ENCODE results near the gene COL26A1.
A peak's percentile ranks its signal among the peaks of the same experiment; 100 is the strongest.
"Not testable (repeated sequence)": the region's sequence is repeated elsewhere in the genome, so short reads cannot be mapped to it uniquely, and the experiment has no call there.

Gene COL26A1

DNA sequence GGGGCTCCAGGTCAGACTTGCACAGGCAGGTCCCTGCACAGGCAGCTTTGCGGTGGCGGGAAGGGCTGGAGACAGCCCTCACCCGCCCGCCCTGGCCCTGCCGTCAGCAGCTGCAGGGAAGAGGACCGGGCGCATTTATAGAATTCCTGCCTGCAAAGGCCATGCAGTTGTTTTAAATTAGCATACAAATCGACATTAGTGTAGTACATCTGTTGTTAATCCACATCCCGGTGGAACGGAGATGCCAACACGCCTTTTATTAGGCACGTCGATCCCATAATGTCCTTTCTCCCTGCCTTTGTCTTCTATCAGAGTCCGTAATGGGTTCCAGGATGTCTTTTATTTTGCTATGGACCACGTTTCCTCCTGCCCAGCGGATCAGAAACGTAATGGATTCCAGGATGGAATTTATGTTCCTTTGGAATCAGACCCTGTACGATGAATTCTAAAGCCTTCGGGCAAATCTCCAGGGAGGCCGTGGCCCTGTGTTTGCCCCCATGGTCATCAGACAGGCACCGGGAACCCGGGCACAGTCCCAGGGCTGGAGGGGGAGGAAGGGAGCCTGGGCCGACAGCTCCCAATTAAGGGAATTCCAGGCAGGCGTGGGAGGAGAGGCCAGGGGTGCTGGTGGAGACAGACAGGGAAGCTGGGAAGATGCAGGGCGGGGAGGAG lies 123.9 kb downstream of the COL26A1 start:
- in situ Hi-C loops (cut with HindIII; ENCODE audit: low pct_unique_long_range_greater_than_20kb, low sequenced_read_pairs), result no loop called here
- DNase-seq (ENCODE audit: low read depth in 1 of 2, low spot score in 1 of 2), result peak in 1 of 2 experiments; percentile 40
- TF ChIP-seq JUND (IDR thresholded peaks at IDR 0.05; ENCODE audit: low read depth), result no peak

DNA sequence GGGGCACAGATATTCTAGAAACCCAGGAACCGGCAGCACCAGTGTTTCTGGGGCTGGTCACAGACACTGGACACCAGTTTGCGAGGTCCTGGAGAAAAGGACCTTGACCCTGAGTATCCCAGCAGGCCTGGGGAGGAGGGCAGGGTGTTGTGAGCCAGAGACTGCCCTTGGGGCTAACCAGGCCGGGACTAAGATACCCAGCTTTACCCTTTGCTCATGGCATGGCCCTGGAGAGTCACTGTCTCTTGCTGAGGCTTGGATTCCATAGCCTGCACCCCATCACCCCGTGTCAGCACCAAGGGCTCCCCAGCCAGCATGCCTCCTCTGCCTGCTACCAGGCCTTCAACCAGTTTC lies 124.4 kb downstream of the COL26A1 start:
- in situ Hi-C loops (cut with HindIII; ENCODE audit: low pct_unique_long_range_greater_than_20kb, low sequenced_read_pairs), result no loop called here
- TF ChIP-seq JUND (IDR thresholded peaks at IDR 0.05; ENCODE audit: low read depth), result no peak
- DNase-seq (ENCODE audit: low read depth in 1 of 2, low spot score in 1 of 2), result no peak

DNA sequence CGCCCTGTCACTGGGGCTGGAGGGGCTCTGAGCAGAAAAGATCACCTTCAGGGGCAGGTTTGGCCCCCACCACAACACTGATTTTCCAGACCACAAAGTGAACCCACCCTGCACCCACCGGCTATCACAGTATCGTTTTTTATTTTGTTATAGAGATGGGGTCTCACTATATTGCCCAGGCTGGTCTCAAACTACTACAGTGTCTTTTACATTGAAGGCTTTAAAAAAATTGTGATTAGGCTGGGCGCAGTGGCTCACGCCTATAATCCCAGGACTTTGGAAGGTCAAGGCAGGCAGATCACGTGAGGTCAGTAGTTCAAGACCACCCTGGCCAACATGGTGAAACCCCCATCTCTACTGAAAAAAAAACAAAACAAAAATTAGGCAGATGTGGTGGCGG lies 125.1 kb downstream of the COL26A1 start:
- no peak for TF ChIP-seq JUND (IDR thresholded peaks at IDR 0.05; ENCODE audit: low read depth)
- DNase-seq (ENCODE audit: low read depth in 1 of 2, low spot score in 1 of 2), result no peak
- in situ Hi-C loops (cut with HindIII; ENCODE audit: low pct_unique_long_range_greater_than_20kb, low sequenced_read_pairs), result no loop called here

GRCh38 chr7:101488826-101489572 lies 126.3 kb downstream of the COL26A1 start:
- in situ Hi-C loops (cut with HindIII; ENCODE audit: low pct_unique_long_range_greater_than_20kb, low sequenced_read_pairs), result no loop called here
- peak; percentile 16 to 91 for DNase-seq (ENCODE audit: low read depth in 1 of 2, low spot score in 1 of 2)
- TF ChIP-seq JUND (IDR thresholded peaks at IDR 0.05; ENCODE audit: low read depth), result no peak

DNA sequence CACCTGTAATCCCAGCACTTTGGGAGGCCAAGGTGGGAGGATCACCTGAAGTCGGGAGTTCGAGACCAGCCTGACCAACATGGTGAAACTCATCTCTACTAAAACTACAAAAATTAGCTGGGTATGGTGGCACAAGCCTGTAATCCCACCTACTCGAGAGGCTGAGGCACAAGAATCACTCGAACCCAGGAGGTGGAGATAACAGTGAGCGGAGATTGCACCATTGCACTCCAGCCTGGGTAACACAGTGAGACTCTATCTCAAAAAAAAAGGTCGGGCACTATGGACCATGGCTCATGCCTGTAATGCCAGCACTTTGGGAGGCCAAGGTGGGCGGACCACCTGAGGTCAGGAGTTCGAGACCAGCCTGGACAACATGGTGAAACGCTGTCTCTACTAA lies 127.8 kb downstream of the COL26A1 start:
- in situ Hi-C loops (cut with HindIII; ENCODE audit: low pct_unique_long_range_greater_than_20kb, low sequenced_read_pairs); DNase-seq (ENCODE audit: low read depth in 1 of 2, low spot score in 1 of 2): not testable (repeated sequence)

- in situ Hi-C loops (cut with HindIII; ENCODE audit: low pct_unique_long_range_greater_than_20kb, low sequenced_read_pairs); DNase-seq (ENCODE audit: low read depth in 1 of 2, low spot score in 1 of 2): not testable (repeated sequence)
These were observed 128.8 kb downstream of the COL26A1 start for GRCh38 chr7:101491442-101491841.

DNA sequence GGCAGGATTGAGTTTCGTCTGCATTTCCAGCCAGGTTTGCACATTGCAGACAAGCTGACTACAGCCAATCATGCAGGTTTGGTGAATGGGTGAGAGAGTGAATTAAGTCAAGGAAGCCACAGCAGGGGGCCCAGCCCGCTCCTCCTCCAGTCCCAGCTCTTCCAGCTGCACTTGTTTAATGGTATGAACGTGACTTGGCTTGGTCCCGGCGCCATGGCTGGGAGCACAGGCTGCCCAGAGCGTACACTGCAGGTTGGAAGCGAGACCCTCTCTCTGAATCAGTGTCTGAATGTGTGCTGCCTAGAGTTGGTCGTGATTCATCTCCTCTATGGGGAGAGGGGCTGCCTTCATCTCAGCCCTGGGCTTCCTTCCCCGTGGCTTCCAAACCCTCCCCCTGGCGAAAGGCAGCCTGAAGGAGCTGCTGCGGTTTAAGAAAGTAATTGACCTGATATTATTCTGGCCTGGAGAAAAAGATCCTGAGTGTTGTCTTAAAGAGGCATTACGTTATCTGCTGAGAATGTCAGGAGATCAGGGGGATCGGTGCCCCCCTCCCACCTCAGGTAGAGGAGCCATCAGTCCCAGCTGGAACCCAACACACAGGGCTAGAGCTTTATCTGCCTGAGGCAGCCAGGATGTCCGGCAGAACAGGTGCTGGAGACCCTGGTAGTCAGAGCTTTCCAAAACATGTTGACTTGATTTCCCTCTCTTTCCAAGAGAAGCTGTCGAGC lies 132.1 kb downstream of the COL26A1 start:
- TF ChIP-seq JUND (IDR thresholded peaks at IDR 0.05; ENCODE audit: low read depth), result no peak
- in situ Hi-C loops (cut with HindIII; ENCODE audit: low pct_unique_long_range_greater_than_20kb, low sequenced_read_pairs), result no loop called here
- no peak for DNase-seq (ENCODE audit: low read depth in 1 of 2, low spot score in 1 of 2)

DNA sequence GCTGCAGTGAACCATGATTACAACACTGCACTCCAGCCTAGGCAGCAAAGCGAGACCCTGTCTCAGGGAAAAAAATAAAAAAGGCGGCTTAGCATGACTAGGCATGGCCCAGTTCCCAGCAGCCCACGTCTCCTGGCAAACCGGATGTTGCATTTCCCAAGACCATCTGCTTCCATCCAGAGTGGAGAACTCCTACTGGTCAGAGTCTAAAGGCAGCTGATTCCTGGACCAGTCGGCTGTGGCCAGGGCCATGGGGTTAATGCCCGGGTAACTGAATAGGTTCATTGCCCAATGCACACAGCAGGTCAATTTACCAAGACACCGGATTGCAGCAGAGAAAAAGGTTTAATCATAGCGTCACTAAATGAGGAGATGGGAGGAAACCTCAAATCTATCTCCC lies 133.3 kb downstream of the COL26A1 start:
- in situ Hi-C loops (cut with HindIII; ENCODE audit: low pct_unique_long_range_greater_than_20kb, low sequenced_read_pairs), result no loop called here
- DNase-seq (ENCODE audit: low read depth in 1 of 2, low spot score in 1 of 2), result no peak
- no peak for TF ChIP-seq JUND (IDR thresholded peaks at IDR 0.05; ENCODE audit: low read depth)

DNA sequence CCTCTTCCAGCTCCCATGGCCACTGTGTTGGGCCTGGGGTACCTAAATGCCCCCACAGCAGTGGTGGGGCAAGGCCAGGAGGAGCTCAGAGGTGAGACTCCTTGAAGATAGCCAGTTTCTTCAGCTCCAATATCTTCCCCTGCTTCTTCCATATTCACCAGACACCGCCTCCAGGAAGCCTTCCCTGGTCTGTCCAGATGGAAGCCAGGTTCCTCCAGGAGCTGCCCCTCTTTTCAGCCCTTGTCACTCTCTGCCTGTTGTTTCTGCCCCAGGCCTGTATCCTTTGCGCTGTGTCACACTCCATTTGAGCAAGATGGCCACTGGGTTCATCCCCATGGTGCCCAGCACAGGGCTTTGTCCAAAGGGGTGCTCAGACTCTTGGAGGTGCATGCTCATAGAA lies 138.7 kb downstream of the COL26A1 start:
- no peak for TF ChIP-seq JUND (IDR thresholded peaks at IDR 0.05; ENCODE audit: low read depth)
- DNase-seq (ENCODE audit: low read depth in 1 of 2, low spot score in 1 of 2), result no peak
- in situ Hi-C loops (cut with HindIII; ENCODE audit: low pct_unique_long_range_greater_than_20kb, low sequenced_read_pairs), result no loop called here

GRCh38 chr7:101502466-101503098 lies 139.9 kb downstream of the COL26A1 start:
- no peak for DNase-seq (ENCODE audit: low read depth in 1 of 2, low spot score in 1 of 2)
- in situ Hi-C loops (cut with HindIII; ENCODE audit: low pct_unique_long_range_greater_than_20kb, low sequenced_read_pairs), result no loop called here
- TF ChIP-seq JUND (IDR thresholded peaks at IDR 0.05; ENCODE audit: low read depth), result no peak

DNA sequence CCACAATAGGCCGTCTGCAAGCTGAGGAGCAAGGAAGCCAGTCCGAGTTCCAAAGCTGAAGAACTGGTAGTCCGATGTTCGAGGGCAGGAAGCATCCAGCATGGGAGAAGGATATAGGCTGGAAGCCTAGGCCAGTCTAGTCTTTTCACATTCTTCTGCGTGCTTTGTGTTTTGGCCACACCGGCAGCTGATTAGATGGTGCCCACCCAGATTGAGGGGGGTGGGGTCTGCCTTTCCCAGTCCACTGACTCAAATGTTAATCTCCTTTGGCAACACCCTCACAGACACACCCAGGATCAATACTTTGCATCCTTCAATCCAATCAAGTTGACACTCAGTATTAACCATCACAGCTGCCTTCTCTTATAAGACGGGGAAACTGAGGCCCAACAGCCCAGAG lies 142.8 kb downstream of the COL26A1 start:
- in situ Hi-C loops (cut with HindIII; ENCODE audit: low pct_unique_long_range_greater_than_20kb, low sequenced_read_pairs); DNase-seq (ENCODE audit: low read depth in 1 of 2, low spot score in 1 of 2): not testable (repeated sequence)

DNA sequence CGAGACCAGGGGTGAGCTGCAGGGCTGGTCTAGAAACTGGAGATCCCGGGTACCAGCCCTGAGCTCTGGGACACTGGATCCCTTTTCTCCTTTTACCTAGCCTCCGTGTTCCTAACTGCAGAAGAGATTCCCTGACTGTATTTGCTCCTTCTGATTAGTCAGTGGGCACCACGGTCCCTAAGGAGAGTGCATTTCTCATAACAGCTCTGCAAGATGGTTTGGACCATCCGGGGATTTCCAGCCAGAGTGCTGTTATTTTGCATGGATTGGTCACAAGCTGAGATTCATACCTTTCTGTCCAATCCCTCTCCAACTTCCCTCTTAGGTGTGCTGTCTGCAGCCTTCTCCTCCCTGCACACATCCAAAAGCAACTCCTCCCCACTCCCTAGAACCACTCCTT lies 143.9 kb downstream of the COL26A1 start:
- TF ChIP-seq JUND (IDR thresholded peaks at IDR 0.05; ENCODE audit: low read depth), result no peak
- no peak for DNase-seq (ENCODE audit: low read depth in 1 of 2, low spot score in 1 of 2)
- in situ Hi-C loops (cut with HindIII; ENCODE audit: low pct_unique_long_range_greater_than_20kb, low sequenced_read_pairs), result no loop called here

DNA sequence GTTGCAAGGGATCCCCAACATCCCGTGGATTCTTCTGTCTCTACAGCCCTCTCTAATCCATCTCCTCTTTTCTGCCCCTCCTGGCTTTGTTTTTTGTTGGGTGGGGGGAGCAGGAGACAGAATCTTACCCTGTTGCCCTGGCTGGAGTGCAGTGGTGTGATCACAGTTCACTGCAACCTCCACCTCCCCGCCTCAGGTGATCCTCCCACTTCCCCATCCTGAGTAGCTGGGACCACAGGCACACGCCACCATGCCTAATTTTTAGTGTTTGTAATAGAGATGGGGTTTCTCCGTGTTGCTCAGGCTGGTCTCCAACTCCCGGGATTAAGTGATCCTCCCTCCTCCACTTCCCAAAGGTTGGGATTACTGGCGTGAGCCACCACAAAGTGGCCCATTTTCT lies 144.7 kb downstream of the COL26A1 start:
- DNase-seq (ENCODE audit: low read depth in 1 of 2, low spot score in 1 of 2), result no peak
- in situ Hi-C loops (cut with HindIII; ENCODE audit: low pct_unique_long_range_greater_than_20kb, low sequenced_read_pairs), result no loop called here

More for the DNA sequence above, 144.7 kb downstream of the COL26A1 start:
- no peak for TF ChIP-seq JUND (IDR thresholded peaks at IDR 0.05; ENCODE audit: low read depth)

Data from T47D (cell line).